Tongue (tissue), 2 donors: ENCODE measurements around the gene GMFB. TPM values are rescaled to one million over a fixed set of nuclear protein-coding genes. Genes with fewer than 3 reads are reported as not detected.
A peak's percentile ranks its signal among the peaks of the same experiment; 100 is the strongest.

ENCODE experiments used
- DNase-seq: peaks from one replicate; pipeline ENCODE4 v3.0.0-alpha.2; 2015
- total RNA-seq: library from RNA; depleted of rRNA; stranded (reverse); fragments of >200 nt; gene quantifications from one replicate; pipeline ENCODE4 v1.2.3, GENCODE V29; 2014

The GMFB gene
- total RNA-seq = 84.5 TPM

DNA sequence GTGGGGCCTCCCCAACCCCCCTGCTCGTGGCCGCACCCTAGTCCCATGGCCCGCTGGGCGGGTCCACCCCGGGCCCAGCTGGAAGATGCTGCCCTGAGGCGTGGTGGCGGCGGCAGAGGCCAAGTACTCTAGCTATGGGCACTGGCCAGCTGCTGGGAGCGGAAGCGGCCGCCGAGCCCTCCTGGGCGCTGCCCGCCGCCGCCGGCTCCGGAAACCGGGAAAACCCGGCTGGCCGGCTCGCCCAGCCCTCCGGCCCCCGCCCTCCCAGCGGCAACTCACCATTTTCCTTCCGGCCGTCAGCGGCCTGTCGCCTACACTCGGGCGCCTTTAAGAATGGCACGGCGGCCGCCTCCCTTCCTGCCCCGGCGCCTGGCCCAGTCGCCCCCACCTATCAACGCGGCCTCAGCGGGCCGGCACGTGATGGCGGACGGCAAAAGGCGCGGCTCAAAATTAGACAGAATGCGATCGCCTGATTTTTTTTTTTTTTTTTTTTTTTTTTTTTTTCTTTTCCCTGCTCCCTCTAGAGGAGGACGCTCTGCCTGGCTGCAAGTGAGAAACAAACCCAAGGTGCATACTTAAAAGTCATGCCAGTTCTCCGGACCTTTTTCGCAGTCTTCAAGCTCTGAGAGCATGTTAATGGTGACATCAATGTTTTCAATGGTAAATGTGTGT lies at the start of gene GMFB:
TSS of gene GMFB (minus strand) at position 335 of the 672 bp plus-strand sequence. CDS start at position 282, 53 bp downstream.
- DNase-seq = peak; percentile 96

DNA sequence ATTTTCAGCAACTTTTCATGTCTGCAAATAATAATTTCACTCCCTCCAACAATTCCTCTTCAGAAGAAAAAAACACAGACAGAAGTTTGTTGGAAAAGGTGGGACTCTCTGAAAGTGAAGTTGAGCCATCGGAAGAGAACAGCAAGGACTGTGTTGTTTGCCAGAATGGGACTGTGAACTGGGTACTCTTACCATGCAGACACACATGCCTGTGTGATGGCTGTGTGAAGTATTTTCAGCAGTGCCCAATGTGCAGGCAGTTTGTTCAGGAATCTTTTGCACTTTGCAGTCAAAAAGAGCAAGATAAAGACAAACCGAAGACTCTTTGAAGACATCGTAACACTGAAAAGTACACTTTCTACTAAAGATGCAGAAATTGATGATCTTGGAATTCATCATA lies 49.3 kb upstream of the GMFB start:
- no peak for DNase-seq

DNA sequence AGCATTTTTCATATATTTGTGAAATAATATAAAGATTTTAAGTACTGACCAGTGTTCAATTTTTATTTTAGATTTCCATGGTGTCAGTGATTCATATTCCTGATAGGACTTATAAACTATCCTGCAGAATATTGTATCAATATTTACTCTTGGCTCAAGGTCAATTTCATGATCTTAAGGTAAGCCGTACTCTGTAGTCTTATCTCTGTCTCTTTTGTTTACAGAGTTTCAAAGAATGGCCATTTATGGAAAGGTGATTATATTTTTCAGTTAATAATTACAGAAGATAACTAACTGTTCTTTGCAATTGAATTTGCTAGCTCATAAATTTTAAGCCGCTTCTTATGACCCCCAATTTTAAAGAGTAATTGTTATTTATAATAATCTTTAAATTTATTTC lies 48.9 kb upstream of the GMFB start:
- no peak for DNase-seq

DNA sequence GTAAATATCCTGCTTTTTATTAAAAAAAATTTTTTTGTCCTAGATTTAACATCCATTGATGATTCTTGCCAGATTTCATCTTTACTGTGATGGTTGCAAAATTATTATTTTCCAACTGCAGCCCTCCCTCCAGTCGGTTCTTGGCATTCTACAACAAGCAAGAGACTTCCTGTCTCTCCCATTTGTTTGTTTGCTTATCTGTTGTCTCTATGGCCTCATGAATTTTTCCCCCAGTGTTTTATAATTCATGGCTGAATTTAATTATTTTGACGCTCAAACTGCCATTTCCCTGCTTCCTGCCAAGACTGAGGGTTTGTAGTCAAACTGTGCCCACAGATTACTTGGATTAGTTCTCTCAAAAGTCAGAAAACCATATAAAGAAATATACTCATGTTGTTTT lies 46.9 kb upstream of the GMFB start:
- DNase-seq = no peak

DNA sequence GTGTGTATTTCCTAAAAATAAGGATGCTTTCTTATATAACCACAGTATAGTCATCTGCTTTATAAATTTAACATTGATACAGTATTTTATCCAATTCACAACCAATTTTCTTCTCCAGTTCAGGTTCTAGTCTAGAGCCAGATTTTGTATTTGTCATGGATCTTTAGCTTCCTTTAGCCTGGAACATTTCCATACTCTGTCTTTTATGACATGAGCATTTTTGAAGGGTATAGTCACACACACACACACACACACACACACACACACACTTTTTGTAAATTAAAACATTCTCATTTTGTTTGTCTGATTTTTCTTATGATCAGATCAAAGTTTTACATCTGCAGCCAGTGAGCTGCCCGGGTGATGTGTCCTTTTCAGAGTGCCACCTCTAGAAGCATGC lies 46.3 kb upstream of the GMFB start:
- no peak for DNase-seq

DNA sequence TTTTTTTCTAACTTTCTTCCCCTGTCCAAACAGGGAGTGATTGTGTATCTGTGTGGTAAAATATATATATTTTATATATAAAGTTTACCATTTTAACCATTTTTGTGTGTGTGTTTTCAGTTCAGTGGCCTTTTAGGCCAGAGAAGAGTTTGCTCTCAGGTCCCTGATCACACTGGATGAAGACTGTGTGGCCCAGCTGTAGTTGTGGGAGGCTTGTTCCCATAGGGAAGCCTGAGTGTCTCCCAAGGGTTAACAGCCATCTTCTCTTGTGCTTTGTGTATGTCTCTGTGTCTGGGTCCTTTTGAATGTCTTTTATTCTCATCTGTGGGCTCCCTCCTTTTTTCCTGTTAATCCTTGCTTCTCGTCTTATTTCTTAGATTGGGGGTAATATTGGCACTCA lies 44.3 kb upstream of the GMFB start:
- DNase-seq = no peak

DNA sequence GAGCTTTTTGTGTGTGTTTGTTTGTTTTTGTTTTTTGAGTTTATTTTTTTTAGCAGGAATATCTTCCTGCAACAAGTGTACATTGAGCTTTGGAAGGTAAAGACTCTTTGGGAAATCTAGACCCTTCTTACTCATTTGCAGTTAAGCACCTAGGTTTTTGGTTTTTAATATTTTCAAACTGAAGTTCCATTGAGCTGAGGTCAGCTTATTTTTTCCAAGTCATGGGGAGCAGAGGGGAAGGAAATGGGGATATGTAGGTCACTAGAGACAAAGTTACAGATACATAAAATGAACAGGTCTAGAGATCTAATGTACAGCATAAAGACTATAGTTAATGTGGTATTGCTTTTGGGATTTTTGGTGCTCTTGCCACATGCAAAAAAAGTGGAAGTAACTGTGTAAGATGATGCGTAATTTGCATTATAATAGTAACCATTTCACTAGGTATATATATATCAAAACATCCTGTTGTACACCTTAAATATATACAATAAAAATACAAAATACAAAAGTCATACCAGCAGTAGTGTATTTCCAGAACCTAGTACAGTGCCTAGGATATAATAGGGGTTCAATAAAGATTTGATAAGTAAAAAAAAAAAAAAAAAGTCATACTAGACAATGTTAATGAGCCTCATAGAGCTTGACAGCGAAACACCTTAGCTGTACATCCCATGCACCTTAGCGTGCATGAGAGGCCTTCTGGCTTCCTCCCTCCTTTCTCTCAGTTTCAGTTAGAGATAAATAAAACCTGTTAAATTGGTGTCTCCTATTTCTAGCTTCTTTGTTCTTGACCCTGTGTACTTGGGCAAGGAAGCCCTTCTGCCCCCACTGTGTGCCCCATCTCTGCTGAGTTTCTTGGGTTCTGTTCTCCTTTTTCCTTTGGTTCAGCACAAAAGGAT lies 43.6 kb upstream of the GMFB start:
- no peak for DNase-seq

DNA sequence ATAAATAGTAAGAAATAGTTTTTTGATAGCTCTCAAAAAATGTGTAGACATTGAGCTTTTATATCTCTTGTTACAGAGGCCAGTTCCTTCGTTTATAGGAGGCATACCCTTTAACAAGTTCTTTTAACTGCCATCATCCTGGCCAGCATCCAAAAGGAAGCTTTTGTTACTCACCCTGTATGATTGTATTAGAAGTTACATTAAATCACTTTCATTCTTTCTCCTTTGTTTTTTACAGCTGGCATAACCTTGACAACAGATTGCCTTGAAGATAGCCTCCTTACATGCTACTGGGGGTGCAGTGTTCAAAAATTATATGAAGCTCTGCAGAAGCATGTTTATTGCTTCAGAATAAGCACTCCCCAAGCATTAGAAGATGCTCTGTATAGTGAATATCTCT lies 41.0 kb upstream of the GMFB start:
- no peak for DNase-seq

DNA sequence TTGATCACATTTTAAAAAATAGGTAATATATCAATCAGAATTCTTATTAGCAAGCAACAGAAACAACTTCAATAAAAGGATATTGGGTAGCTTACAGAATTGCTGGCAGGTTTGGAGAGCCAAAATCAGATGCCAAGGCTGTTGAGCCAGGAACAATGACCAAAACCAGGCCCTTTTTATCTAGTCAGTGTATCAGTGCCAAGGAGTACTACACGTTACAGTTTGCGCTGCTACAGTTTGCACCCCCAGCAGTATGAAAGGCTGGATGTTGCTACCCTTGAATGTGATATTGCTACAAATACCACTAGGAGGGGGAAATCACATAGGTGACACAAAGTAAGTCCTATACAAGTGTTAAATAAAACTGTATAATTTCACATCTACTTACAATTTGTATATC lies 40.2 kb upstream of the GMFB start:
- no peak for DNase-seq

DNA sequence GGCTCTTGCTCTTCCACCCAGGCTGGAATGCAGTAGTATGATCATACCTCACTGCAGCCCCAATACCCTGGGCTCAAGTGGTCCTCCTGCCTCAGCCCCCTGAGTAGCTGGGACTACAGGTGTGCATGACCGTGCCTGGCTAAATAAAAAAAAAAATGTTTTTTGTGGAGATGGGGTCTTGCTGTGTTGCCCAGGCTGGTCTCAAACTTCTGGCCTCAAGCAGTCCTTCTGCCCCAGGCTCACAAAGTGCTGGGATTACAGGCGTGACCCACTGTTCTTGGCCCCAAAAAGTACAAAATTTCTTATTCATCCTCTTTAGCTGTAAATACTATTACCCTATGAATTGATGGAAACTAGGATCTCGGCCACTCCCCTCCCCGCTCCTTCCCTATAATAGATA lies 35.6 kb upstream of the GMFB start:
- DNase-seq = no peak

DNA sequence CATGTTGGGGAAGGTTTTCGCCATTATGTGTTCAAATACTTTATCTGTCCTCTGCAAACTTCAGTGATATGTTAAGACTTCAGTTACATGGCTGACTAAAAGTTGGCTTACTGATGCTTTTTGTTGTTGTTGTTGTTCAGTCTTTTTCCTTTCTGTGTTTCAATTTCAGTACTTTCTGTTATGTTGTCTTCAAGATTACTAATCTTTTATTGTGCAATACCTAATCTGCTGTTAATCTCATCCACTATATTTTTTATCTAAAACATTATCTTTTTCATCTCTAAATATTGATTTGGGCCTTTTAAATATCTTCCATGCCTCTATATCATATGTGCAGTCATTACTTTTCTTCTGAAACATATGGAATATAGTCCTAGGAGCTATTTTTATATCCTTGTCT lies 27.9 kb upstream of the GMFB start:
- DNase-seq = no peak

DNA sequence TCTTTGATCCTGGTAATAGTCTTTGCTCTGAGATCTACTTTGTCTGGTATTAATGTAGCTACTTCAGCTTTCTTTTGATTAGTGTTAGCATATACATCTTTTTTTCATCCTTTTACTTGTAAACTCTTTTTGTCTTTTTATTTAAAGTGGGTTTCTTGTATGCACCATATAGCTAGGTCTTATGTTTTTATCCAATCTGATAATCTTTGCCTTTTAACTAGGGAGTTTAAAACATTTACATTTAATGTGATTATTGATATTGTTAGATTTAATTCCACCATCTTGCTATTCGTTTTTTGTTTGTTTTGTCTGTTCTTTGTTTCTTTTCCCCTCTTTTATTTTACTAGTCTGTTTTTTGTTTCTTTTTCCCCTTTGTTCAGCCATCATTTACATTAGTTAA lies 26.9 kb upstream of the GMFB start:
- DNase-seq = no peak

DNA sequence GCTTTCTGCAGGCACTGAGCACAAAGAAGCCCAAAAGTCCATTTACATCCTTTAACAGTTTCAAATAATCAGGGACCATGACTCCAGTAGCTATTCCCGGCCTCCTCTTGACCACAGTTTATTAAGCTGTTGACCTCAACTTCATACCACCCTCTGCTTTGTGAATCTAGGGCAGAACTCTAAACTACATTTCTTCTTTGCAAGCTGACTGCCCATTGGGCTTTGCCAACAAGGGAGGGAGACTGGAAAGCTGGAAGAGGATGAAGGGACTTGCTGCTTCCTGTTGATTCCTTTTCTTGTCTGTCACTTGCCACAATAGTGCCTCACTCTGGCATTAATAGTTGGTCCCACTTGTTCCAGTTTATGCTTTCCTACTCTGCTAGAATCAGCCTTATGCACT lies 23.6 kb upstream of the GMFB start:
- no peak for DNase-seq

DNA sequence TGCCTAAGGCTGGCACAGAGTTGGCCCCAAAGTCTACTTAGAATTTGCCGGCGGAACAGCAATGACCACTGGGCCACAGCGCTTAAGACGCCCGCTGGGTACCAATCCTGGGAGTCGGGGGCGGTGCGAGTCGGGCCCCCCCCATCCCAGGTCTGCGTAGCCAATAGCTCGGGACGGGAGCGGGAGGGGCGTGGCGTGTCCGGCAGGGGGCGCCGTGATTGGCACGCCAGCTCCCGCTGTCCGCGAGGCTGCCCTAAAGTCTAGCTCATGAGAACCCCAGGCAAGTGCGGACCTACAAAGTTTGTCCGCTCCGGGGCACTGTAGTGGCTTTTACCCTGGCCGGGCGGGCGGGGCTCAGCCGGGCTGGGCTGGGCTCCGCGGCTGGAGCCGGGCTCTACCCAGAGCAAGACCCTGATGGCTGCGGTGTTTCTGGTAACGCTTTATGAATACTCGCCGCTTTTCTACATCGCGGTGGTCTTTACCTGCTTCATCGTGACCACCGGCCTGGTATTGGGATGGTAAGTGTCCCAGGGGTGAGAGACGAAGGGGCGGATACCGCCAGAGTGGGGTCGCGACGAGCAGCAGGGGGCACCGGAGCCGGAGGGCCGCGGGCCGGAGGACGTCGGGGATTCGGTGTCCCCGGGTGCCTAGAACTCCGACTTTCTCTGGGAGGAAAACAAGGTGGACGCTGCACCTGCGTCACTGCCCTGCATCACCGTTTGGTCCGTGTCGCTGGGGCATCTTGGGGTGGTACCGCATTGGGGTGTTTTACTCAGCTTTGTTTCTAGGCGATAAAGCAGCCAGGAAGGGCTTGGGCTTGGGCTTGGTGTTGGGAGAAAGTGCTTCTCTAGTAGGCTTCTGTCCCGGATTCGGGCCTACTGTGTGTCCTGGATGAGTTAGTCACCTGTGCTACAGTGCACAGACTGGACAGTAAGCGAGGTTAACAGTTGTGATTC lies 21.0 kb upstream of the GMFB start, which contains the start of gene CGRRF1:
TSS of gene CGRRF1 (plus strand) at position 361 of the 956 bp plus-strand sequence. CDS start at position 415, 54 bp downstream.
- peak; percentile 99 for DNase-seq

DNA sequence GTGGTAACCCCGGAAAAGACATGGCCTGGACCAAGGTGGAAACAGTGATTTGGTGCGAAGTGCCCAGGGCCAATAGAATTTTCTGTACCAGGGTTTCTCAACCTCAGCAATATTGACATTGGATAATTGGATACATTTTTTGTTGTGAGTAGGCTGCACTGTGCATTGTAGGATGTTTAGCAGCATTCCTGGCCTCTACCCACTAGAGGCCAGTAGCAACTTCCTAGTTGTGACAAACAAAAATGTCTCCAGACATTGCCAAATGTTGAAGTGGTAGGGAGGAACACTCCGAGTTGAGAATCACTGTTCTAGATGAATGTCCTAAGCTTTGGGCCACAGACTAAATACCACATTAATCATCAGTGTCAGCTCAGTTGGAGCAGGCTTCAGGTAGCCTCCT lies 14.7 kb upstream of the GMFB start:
- no peak for DNase-seq

DNA sequence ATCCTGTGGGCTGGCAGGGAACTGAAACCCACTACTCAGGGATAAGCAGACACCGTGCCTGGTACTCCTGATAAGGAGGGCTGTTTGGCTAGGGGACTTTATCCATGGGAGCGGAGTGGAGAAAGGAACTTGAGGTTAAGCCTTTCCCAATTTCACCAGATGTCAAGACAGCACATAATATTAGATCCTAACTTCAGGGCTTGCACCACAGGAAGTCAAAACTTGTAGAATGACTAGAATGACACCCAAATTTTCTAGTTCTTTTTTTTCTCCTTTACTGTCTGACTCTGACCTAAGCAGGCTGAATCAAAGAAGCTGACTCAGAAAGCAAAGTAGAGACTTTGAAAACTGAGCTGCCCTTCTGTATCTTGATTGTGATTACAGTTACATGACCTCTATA lies 13.8 kb upstream of the GMFB start:
- DNase-seq = no peak

DNA sequence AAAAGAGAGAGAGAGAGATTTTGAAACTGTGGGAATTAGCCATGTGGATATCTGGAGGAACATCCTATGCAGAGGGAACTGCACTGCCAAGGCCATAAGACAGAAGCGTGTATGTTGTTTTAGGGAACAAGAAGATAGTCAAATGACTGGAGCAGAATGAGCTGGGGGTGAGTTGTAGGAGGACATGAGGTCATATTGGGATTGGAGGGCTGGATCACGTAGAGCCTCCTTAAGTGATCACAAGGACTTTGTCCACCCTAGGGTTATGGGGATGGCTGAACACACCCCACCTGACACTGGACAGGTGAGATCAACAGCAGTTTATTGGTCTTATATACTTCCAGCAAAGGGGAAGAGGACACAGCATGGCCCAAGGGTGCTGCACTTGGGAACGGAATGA lies 12.7 kb upstream of the GMFB start:
- no peak for DNase-seq

DNA sequence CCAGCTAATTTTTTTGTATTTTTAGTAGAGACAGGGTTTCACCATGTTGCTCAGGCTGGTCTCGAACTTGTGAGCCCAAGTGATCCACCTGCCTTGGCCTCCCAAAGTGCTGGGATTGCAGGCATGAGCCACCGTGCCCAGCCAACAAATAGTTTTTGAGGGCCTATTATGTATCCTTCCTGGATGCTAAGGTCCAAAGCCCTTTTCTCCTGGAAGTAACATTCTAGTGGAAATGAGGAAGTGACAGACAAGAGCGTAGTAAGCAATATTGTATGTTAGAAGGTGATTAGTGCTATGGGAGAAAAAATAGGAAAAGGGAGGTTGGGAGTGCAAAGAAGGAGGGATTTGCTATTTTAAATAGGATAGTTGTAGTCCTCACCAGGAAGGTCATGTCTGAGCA lies 12.0 kb upstream of the GMFB start:
- DNase-seq = no peak

DNA sequence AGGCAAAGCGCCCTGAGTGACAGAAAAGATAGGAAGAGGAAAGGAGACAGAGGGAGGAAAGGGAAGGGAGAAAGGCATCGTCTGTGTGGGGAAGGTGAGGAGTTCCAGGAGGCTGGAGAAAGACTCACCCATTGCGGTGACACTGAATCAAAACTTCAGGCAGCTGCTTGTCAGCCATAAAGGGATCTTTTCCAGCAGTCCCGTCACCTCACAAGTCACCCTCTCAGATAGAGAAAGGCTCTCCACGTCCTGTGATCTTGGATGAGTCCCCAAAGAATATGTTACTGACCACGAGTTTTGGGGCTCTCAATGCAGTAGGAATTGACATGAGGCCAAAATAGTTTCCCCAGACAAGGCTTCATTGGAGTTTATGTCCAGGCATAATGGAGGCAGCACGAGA lies 9.8 kb upstream of the GMFB start:
- no peak for DNase-seq

DNA sequence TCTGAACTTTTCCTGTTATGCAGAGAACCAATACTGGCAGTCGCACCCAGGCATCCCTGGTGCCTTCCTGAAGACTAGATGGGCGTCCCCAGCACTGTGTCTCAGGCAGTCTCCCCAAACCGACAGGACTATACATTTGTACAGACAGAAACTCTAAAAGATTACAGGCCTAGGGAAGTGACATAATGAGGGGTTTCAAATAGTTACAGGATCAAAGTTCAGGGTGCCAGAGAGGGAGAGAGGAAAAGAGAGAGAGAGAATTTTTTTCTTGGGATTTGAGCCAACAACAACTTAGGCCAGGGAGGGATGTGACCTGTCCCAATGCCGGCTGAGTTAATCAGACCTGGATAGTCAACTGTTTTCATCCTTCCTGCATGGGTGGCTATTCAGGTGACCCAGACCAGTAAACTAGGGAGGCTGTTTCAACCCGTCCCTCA lies 9.3 kb upstream of the GMFB start:
- no peak for DNase-seq

DNA sequence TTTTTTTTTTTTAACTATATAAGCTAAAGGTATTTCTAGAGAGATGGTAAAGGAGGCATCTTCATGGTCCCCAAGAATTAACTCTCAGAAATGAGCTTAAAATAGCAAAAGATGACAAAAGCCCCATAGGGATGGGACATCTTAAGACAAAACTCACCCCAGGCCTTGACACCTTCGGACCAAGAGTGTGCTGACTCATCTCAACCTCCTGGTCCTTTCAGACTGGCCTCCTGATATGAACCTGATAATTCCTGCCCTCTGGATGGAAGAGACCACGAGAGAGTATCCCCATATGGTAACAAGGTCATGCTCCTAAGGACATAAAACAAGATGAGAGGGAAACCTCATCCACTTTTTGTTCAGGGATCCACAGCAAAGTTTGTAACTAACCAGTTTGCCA lies 8.4 kb upstream of the GMFB start:
- DNase-seq = no peak

DNA sequence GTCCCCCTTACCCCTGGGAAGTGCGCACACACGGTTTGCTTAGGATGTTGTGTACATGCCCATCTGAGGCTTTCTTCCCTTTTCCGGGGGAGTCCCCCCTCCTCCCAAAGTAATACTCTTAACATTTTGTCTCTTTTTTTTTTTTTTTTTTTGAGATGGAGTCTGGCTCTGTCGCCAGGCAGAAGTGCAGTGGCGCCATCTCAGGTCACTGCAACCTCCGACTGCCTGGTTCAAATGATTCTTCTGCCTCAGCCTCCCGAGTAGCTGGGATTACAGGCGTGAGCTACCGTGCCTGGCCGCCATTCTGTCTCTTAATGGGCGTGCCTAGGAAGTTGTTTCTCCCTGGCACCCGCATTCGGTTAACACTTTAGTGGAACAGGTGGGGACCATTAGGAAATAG lies 4.5 kb upstream of the GMFB start:
- no peak for DNase-seq
